Kidney (tissue), 14 donors: Measurements from ENCODE around the gene SMPD2. TPM values are rescaled to one million over a fixed set of nuclear protein-coding genes. Genes with fewer than 3 reads are reported as not detected.

Source experiments
- DNase-seq, 5 donors: peaks; one replicate each; pipeline ENCODE4 v3.0.0-alpha.2; 2013 to 2020
- FAIRE-seq: peaks from 2 replicates; lab custom pipeline; 2012; peaks lifted over from hg19 to GRCh38; lab: Jason Lieb, UNC
- H3K27ac ChIP-seq, 2 donors: one replicate each; pipeline ENCODE4 v1.7.0; 2013; ENCODE audit warnings: low read depth in 2 of 2, low read length in 2 of 2, inconsistent platforms in 1 of 2
- H3K27me3 ChIP-seq: one replicate; pipeline ENCODE4 v1.7.1; 2013; ENCODE audit warnings: low read length, inconsistent platforms; ENCODE audit not compliant: control insufficient read depth, insufficient read depth
- H3K36me3 ChIP-seq, 3 donors: one replicate each; pipeline versions ENCODE4 v1.7.0 to v1.7.1; 2013; ENCODE audit warnings: low read length in 3 of 3, control low read depth in 1 of 3, inconsistent platforms in 1 of 3; ENCODE audit not compliant: insufficient read depth in 3 of 3, control insufficient read depth in 2 of 3
- H3K4me1 ChIP-seq, 3 donors: one replicate each; pipeline versions ENCODE4 v1.7.0 to v1.7.1; 2013; ENCODE audit warnings: low read length in 3 of 3, inconsistent platforms in 1 of 3, low read depth in 1 of 3; ENCODE audit not compliant: control insufficient read depth in 2 of 3, insufficient read depth in 2 of 3
- H3K4me3 ChIP-seq, 3 donors: one replicate each; pipeline versions ENCODE4 v1.7.0 to v1.8.1; 2013; ENCODE audit warnings: low read length in 3 of 3, control low read depth in 1 of 3, inconsistent platforms in 1 of 3
- H3K9ac ChIP-seq, 3 donors: one replicate each; pipeline versions ENCODE4 v1.7.0 to v1.7.1; 2013; ENCODE audit warnings: low read length in 3 of 3, control low read depth in 1 of 3, inconsistent platforms in 1 of 3
- H3K9me3 ChIP-seq, 3 donors: one replicate each; pipeline versions ENCODE4 v1.7.0 to v1.7.1; 2013; ENCODE audit warnings: low read length in 3 of 3, control low read depth in 1 of 3, inconsistent platforms in 1 of 3; ENCODE audit not compliant: control insufficient read depth in 2 of 3, insufficient read depth in 1 of 3
- CTCF ChIP-seq: IDR thresholded peaks from 3 replicates; pipeline ENCODE4 v1.5.1; 2012; ENCODE audit warnings: mild to moderate bottlenecking, moderate library complexity, borderline replicate concordance; ENCODE audit not compliant: insufficient read depth; ENCODE audit errors: extremely low read depth
- intact Hi-C: fragments of 100-400 bp; cut with DNase I; formaldehyde crosslinking; loops from one replicate; pipeline ENCODE4 v1.11.1; 2022
- polyA plus RNA-seq: library from polyadenylated mRNA; stranded (reverse); fragments of 350-450 nt; fragmentation: Illumina TruSeq; extraction: RNeasy Lipid Tissue Mini Kit (QIAGEN cat#74804); gene quantifications from one replicate; pipeline ENCODE4 v1.2.3, GENCODE V29; 2014; ENCODE audit warnings: low read depth, low replicate concordance; ENCODE audit not compliant: insufficient read depth
- total RNA-seq: library from RNA; stranded (reverse); fragmentation: NEBNext Ultra II Directional; extraction: Animal tissue kit (Norgen Biotek cat#: 25700); gene quantifications from one replicate; pipeline ENCODE4 v1.2.1, GENCODE V29; 2021
- donor health status: control.
- donor health status: control.
- donor health status: control.
- donor health status: control.
- donor health status: control.
- donor health status: DM: yes; HTN: yes; CAD: no.
- donor health status: Normal renal cell carcinoma (clear cell type).

SMPD2 gene
- total and polyA plus RNA-seq, 2 donors from 2014 or later, result 14.7 to 17.4 TPM

GRCh38 chr6:109490713-109491112 is 50.2 kb downstream of the SMPD2 start:
- intact Hi-C loops, result no loop called here
- H3K27me3 ChIP-seq, result no peaks in the 10 kb centered on the region
- no peak for FAIRE-seq

GRCh38 chr6:109491207-109491938 is 50.8 kb downstream of the SMPD2 start:
- Histone ChIP-seq H3K4me3 (no peak overlapping the region), H3K9me3 (no peaks in the 10 kb centered on the region), H3K4me1 (peaks cover 0 to 4% (median 0%) of the 10 kb centered on the region in 3 donors), H3K9ac (no peak overlapping the region), H3K36me3 (no peaks in the 10 kb centered on the region), H3K27me3 (no peaks in the 10 kb centered on the region), H3K27ac (no peak overlapping the region)
- no peak for FAIRE-seq
- TF ChIP-seq CTCF, result no peak
- intact Hi-C loops, result no loop called here
- peak in 2 of 5 donors; percentile 37 to 43 for DNase-seq

More at GRCh38 chr6:109490713-109491112, 50.2 kb downstream of the SMPD2 start:
- peaks cover 0 to 4% (median 0%) of the 10 kb centered on the region in 3 donors for H3K4me1 ChIP-seq
- H3K9ac ChIP-seq, result no peak overlapping the region
- TF ChIP-seq CTCF, result no peak
- no peaks in the 10 kb centered on the region for H3K9me3 ChIP-seq
- peak overlapping the region in 1 of 3 donors; percentile 14 for H3K4me3 ChIP-seq
- H3K36me3 ChIP-seq, result no peaks in the 10 kb centered on the region
- no peak overlapping the region for H3K27ac ChIP-seq
- DNase-seq, result no peak

Other genes with a start within 250 kb of the SMPD2 start
- gene CD164, start 58.3 kb upstream of the SMPD2 start, total RNA-seq, result 267 TPM
- gene CD164, start 58.3 kb upstream of the SMPD2 start, polyA plus RNA-seq, result 205 TPM
- gene PPIL6, start 96 bp upstream of the SMPD2 start, total RNA-seq, result 8.4 TPM
- gene PPIL6, start 96 bp upstream of the SMPD2 start, polyA plus RNA-seq, result 6.0 TPM
- gene MICAL1, start 15.0 kb downstream of the SMPD2 start, total RNA-seq, result 38.7 TPM
- 13.7 TPM for gene MICAL1, start 15.0 kb downstream of the SMPD2 start, polyA plus RNA-seq
- gene ZBTB24, start 42.5 kb downstream of the SMPD2 start, total RNA-seq, result 12.0 TPM
- gene ZBTB24, start 42.5 kb downstream of the SMPD2 start, polyA plus RNA-seq, result 3.1 TPM